ENCODE measurements around the gene NCAPG2. TPM values are rescaled to one million over a fixed set of nuclear protein-coding genes. Genes with fewer than 3 reads are reported as not detected.
"Not testable (repeated sequence)": the region's sequence is repeated elsewhere in the genome, so short reads cannot be mapped to it uniquely, and the experiment has no call there.

The NCAPG2 gene
- total RNA-seq, 1 experiment from 2014 or later = 28.8 TPM

- no peak for DNase-seq (ENCODE audit: low read depth)
- in situ Hi-C loops (cut with HindIII; ENCODE audit: low pct_unique_long_range_greater_than_20kb, low sequenced_read_pairs) = no loop called here
Observed at GRCh38 chr7:158651968-158652565, 52.5 kb downstream of the NCAPG2 start.

- in situ Hi-C loops (cut with HindIII; ENCODE audit: low pct_unique_long_range_greater_than_20kb, low sequenced_read_pairs) = no loop called here
- DNase-seq (ENCODE audit: low read depth) = no peak
Observed at GRCh38 chr7:158650821-158651225, 53.8 kb downstream of the NCAPG2 start.

GRCh38 chr7:158649279-158649678, 55.3 kb downstream of the NCAPG2 start:
- no peak for DNase-seq (ENCODE audit: low read depth)
- in situ Hi-C loops (cut with HindIII; ENCODE audit: low pct_unique_long_range_greater_than_20kb, low sequenced_read_pairs) = no loop called here

GRCh38 chr7:158648787-158649186, 55.8 kb downstream of the NCAPG2 start:
- no peak for DNase-seq (ENCODE audit: low read depth)
- in situ Hi-C loops (cut with HindIII; ENCODE audit: low pct_unique_long_range_greater_than_20kb, low sequenced_read_pairs) = no loop called here

GRCh38 chr7:158648168-158648567, 56.4 kb downstream of the NCAPG2 start:
- no peak for DNase-seq (ENCODE audit: low read depth)
- in situ Hi-C loops (cut with HindIII; ENCODE audit: low pct_unique_long_range_greater_than_20kb, low sequenced_read_pairs) = no loop called here

GRCh38 chr7:158647475-158647792, 57.2 kb downstream of the NCAPG2 start:
- in situ Hi-C loops (cut with HindIII; ENCODE audit: low pct_unique_long_range_greater_than_20kb, low sequenced_read_pairs) = no loop called here
- DNase-seq (ENCODE audit: low read depth) = no peak

- no peak for DNase-seq (ENCODE audit: low read depth)
- in situ Hi-C loops (cut with HindIII; ENCODE audit: low pct_unique_long_range_greater_than_20kb, low sequenced_read_pairs) = no loop called here
Observed at GRCh38 chr7:158646766-158647474, 57.7 kb downstream of the NCAPG2 start.

- in situ Hi-C loops (cut with HindIII; ENCODE audit: low pct_unique_long_range_greater_than_20kb, low sequenced_read_pairs) = no loop called here
- no peak for DNase-seq (ENCODE audit: low read depth)
Observed at GRCh38 chr7:158645842-158646241, 58.8 kb downstream of the NCAPG2 start.

- in situ Hi-C loops (cut with HindIII; ENCODE audit: low pct_unique_long_range_greater_than_20kb, low sequenced_read_pairs) = no loop called here
- no peak for DNase-seq (ENCODE audit: low read depth)
Observed at GRCh38 chr7:158642149-158642548, 62.5 kb downstream of the NCAPG2 start.

- in situ Hi-C loops (cut with HindIII; ENCODE audit: low pct_unique_long_range_greater_than_20kb, low sequenced_read_pairs) = no loop called here
- no peak for DNase-seq (ENCODE audit: low read depth)
Observed at GRCh38 chr7:158638001-158638400, 66.6 kb downstream of the NCAPG2 start.

GRCh38 chr7:158633055-158633956, 71.3 kb downstream of the NCAPG2 start:
- in situ Hi-C loops (cut with HindIII; ENCODE audit: low pct_unique_long_range_greater_than_20kb, low sequenced_read_pairs) = no loop called here
- no peak for DNase-seq (ENCODE audit: low read depth)

- in situ Hi-C loops (cut with HindIII; ENCODE audit: low pct_unique_long_range_greater_than_20kb, low sequenced_read_pairs) = no loop called here
- no peak for DNase-seq (ENCODE audit: low read depth)
Observed at GRCh38 chr7:158631574-158632195, 72.9 kb downstream of the NCAPG2 start.

GRCh38 chr7:158626289-158626688, 78.3 kb downstream of the NCAPG2 start:
- DNase-seq (ENCODE audit: low read depth); in situ Hi-C loops (cut with HindIII; ENCODE audit: low pct_unique_long_range_greater_than_20kb, low sequenced_read_pairs): not testable (repeated sequence)

GRCh38 chr7:158623241-158623640, 81.4 kb downstream of the NCAPG2 start:
- in situ Hi-C loops (cut with HindIII; ENCODE audit: low pct_unique_long_range_greater_than_20kb, low sequenced_read_pairs) = no loop called here
- DNase-seq (ENCODE audit: low read depth) = no peak

GRCh38 chr7:158620839-158621441, 83.7 kb downstream of the NCAPG2 start:
- in situ Hi-C loops (cut with HindIII; ENCODE audit: low pct_unique_long_range_greater_than_20kb, low sequenced_read_pairs) = no loop called here
- no peak for DNase-seq (ENCODE audit: low read depth)

GRCh38 chr7:158620418-158620817, 84.2 kb downstream of the NCAPG2 start:
- DNase-seq (ENCODE audit: low read depth) = no peak
- in situ Hi-C loops (cut with HindIII; ENCODE audit: low pct_unique_long_range_greater_than_20kb, low sequenced_read_pairs) = no loop called here

- no peak for DNase-seq (ENCODE audit: low read depth)
- in situ Hi-C loops (cut with HindIII; ENCODE audit: low pct_unique_long_range_greater_than_20kb, low sequenced_read_pairs) = no loop called here
Observed at GRCh38 chr7:158618745-158619140, 85.9 kb downstream of the NCAPG2 start.

GRCh38 chr7:158617737-158618128, 86.9 kb downstream of the NCAPG2 start:
- in situ Hi-C loops (cut with HindIII; ENCODE audit: low pct_unique_long_range_greater_than_20kb, low sequenced_read_pairs) = no loop called here
- no peak for DNase-seq (ENCODE audit: low read depth)
